Measurements from ENCODE around the gene RAPGEF5. TPM values are rescaled to one million over a fixed set of nuclear protein-coding genes. Genes with fewer than 3 reads are reported as not detected.
A peak's percentile ranks its signal among the peaks of the same experiment; 100 is the strongest.

RAPGEF5 gene
- total RNA-seq, 2 donors from 2014 or later, result 19.4 to 32.5 TPM

DNA sequence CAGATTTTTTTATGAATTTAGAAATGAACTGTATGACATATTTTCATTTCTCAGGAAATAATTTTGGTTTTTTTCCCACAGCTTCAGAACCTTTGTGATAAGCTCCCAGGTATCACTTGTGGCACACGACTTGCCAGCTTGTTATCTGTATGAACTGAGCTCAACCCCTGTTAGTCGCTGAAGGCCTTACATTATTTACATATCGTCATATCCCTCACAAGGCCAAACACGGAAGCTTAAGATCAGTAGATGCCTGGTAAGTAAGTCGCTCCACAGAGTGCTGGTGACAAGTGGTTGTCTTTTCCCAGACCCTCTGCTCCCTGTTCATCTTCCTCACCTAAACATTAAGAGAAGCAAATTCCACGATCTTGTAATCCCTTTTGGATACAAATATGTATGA lies 55.2 kb downstream of the RAPGEF5 start:
- DNase-seq (ENCODE audit: low spot score), result no peak

DNA sequence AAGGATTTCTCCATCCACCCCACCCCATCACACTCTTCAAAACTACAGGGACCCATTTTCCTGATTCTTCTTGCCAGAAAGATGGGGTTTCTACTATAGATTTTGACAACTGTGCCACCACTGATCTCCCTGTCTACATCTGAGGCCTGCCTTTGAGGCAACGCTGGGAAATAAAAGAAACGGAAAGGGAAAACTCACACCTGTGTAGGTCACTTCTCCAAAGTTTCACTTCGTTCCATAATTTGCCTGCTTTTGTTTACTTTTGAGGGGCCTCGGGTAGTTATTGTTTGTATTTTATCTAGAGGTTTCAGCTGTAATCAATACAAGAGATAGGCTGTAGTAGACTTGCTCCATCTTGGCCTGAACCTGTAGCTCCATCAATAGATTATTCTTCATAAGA lies 56.1 kb downstream of the RAPGEF5 start:
- TF ChIP-seq, protein P1, sequence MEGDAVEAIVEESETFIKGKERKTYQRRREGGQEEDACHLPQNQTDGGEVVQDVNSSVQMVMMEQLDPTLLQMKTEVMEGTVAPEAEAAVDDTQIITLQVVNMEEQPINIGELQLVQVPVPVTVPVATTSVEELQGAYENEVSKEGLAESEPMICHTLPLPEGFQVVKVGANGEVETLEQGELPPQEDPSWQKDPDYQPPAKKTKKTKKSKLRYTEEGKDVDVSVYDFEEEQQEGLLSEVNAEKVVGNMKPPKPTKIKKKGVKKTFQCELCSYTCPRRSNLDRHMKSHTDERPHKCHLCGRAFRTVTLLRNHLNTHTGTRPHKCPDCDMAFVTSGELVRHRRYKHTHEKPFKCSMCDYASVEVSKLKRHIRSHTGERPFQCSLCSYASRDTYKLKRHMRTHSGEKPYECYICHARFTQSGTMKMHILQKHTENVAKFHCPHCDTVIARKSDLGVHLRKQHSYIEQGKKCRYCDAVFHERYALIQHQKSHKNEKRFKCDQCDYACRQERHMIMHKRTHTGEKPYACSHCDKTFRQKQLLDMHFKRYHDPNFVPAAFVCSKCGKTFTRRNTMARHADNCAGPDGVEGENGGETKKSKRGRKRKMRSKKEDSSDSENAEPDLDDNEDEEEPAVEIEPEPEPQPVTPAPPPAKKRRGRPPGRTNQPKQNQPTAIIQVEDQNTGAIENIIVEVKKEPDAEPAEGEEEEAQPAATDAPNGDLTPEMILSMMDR (IDR thresholded peaks at IDR 0.05), result no peak
- DNase-seq (ENCODE audit: low spot score), result no peak
- H3K27ac ChIP-seq, result no peak overlapping the region
- H3K4me3 ChIP-seq, result no peak overlapping the region
- H3K27me3 ChIP-seq, result no peaks in the 10 kb centered on the region
- peaks cover 0 to 2% of the 10 kb centered on the region in 2 donors for H3K4me1 ChIP-seq
- H3K36me3 ChIP-seq, result no peaks in the 10 kb centered on the region
- no peaks in the 10 kb centered on the region for H3K9me3 ChIP-seq

More for the DNA sequence above, 55.2 kb downstream of the RAPGEF5 start:
- no peaks in the 10 kb centered on the region for H3K4me1 ChIP-seq
- peaks cover 0 to 2% of the 10 kb centered on the region in 2 donors for H3K9me3 ChIP-seq
- H3K27me3 ChIP-seq, result no peaks in the 10 kb centered on the region
- H3K4me3 ChIP-seq, result no peak overlapping the region
- TF ChIP-seq, protein P1 (IDR thresholded peaks at IDR 0.05), result no peak
- H3K36me3 ChIP-seq, result no peaks in the 10 kb centered on the region
- no peak overlapping the region for H3K27ac ChIP-seq

DNA sequence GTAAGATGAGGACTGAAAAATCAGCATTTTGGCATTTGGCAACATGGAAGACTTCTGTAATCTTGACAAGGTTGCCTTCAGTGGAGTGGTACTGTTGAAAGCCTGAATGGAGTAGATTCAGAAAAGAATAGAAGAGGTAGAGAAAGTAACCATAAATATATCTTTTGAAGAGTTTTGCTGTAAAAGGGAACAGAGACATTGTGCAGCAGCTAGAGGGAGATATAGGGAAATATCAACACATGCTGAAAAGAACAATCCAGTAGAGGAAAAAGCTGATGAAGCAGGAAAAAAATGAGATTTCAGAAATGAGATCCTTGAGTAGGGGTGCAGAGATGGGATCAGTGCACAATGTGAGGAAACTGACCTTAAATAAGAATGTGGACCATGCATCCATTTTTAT lies 60.0 kb downstream of the RAPGEF5 start:
- TF ChIP-seq, protein P1 (IDR thresholded peaks at IDR 0.05), result peak in 1 of 2 donors; percentile 47
- Histone ChIP-seq H3K27me3 (no peaks in the 10 kb centered on the region), H3K9me3 (no peaks in the 10 kb centered on the region), H3K36me3 (no peaks in the 10 kb centered on the region), H3K4me3 (no peak overlapping the region), H3K27ac (no peak overlapping the region), H3K4me1 (peaks cover 0 to 4% of the 10 kb centered on the region in 2 donors)
- no peak for DNase-seq (ENCODE audit: low spot score)

DNA sequence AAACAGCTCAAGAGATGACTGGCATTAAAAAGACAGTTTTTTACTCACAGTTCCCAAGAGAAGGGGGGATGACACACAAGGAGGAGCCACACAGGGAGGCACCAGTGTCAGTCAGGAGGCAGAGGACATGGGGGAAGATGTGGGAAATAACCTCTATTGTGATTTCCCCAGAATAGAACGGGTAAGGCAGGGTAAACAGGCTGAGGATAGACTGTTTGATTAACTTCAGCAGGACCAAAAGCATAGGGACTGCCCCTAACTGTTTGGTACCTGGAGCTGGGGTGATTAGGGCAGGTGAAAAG lies 60.7 kb downstream of the RAPGEF5 start:
- no peak overlapping the region for H3K27ac ChIP-seq
- DNase-seq (ENCODE audit: low spot score), result no peak
- H3K4me3 ChIP-seq, result no peak overlapping the region
- TF ChIP-seq, protein P1 (IDR thresholded peaks at IDR 0.05), result no peak
- no peaks in the 10 kb centered on the region for H3K9me3 ChIP-seq
- H3K27me3 ChIP-seq, result no peaks in the 10 kb centered on the region
- peaks cover 0 to 4% of the 10 kb centered on the region in 2 donors for H3K4me1 ChIP-seq
- H3K36me3 ChIP-seq, result no peaks in the 10 kb centered on the region

DNA sequence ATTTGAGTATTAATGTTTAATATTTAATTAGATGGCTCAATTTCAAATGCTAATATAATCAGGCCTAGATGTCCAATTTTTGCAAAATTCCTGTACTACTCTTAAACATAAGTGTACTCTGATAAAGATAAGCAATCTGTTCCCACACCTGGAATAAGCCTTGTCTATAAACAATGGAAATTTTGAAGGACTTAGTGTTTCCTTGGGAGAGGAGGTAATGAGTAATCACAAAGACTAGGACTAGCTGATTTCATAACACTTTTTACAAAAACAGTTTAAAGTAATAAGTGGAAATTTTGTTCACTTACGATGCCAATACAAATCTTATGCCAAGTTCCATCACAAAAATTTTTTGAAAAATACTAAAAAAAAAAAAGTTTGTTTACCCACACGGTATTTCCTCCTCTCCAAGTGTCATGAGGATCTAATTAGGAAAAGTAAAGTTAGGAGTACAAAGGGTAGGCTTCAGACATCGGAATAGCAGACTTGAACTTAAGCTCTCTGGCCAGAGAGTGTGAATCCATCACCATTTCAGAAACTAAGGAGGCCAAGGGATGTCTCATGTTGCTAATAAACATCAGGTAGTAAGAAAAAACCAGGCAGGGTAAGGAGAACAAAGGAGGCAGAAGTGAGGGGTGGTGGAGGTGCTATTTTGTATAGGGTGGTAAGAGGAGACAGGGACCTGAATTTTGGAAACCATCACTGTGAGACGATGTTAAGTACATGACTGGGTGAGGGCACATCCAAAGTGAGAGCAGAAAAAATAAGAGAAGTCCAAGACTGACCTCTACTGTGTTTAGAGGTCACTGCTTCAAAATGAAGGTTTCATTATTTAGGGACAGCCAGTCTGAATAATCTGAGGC lies 61.3 kb downstream of the RAPGEF5 start:
- no peaks in the 10 kb centered on the region for H3K9me3 ChIP-seq
- H3K27ac ChIP-seq, result no peak overlapping the region
- no peak overlapping the region for H3K4me3 ChIP-seq
- TF ChIP-seq, protein P1 (IDR thresholded peaks at IDR 0.05), result peak in 1 of 2 donors; percentile 31
- no peak for DNase-seq (ENCODE audit: low spot score)
- no peaks in the 10 kb centered on the region for H3K36me3 ChIP-seq
- peaks cover 0 to 4% of the 10 kb centered on the region in 2 donors for H3K4me1 ChIP-seq
- no peaks in the 10 kb centered on the region for H3K27me3 ChIP-seq
